HepG2 (cell line): Measurements from ENCODE around the gene NPAS2. TPM values are rescaled to one million over a fixed set of nuclear protein-coding genes. Genes with fewer than 3 reads are reported as not detected.

Experiments
- AFF4 ChIP-seq: sonication (generic); formaldehyde crosslinking; IDR thresholded peaks from 2 replicates; pipeline ENCODE4 v1.4.0; 2020; ENCODE audit warnings: missing genetic modification reagents
- ARHGAP35 ChIP-seq: sonication (generic); formaldehyde crosslinking; IDR thresholded peaks from 2 replicates; pipeline ENCODE4 v1.9.0; 2022; ENCODE audit warnings: mild to moderate bottlenecking, inconsistent platforms, moderate library complexity, missing genetic modification reagents, borderline replicate concordance
- CHCHD3 ChIP-seq: sonication (generic); formaldehyde crosslinking; IDR thresholded peaks from 2 replicates; pipeline ENCODE4 v1.8.0; 2022; ENCODE audit warnings: mild to moderate bottlenecking, missing genetic modification reagents, moderate library complexity
- FOXO1 ChIP-seq: sonication (generic); formaldehyde crosslinking; IDR thresholded peaks from 2 replicates; pipeline ENCODE4 v1.4.0; 2020; ENCODE audit warnings: missing genetic modification reagents
- IRF2 ChIP-seq: IDR thresholded peaks from 2 replicates; pipeline ENCODE4 v1.6.1; 2018; ENCODE audit warnings: missing genetic modification reagents, missing compliant biosample characterization
- MAX ChIP-seq: IDR thresholded peaks from 2 replicates; pipeline ENCODE4 v1.6.1; 2012; ENCODE audit warnings: inconsistent platforms
- NFATC3 ChIP-seq: sonication (generic); formaldehyde crosslinking; IDR thresholded peaks from 2 replicates; pipeline ENCODE4 v1.5.1; 2020; ENCODE audit warnings: mild to moderate bottlenecking, missing genetic modification reagents
- PATZ1 ChIP-seq: sonication (generic); formaldehyde crosslinking; IDR thresholded peaks from 2 replicates; pipeline ENCODE4 v1.4.0; 2020; ENCODE audit warnings: missing genetic modification reagents
- RBFOX2 ChIP-seq: fragments of 200-400 bp; formaldehyde crosslinking; IDR thresholded peaks from 2 replicates; pipeline ENCODE4 v1.6.1; 2017; ENCODE audit warnings: low read depth, mild to moderate bottlenecking, low read length
- RBM39 ChIP-seq: fragments of 200-400 bp; formaldehyde crosslinking; IDR thresholded peaks from one replicate; pipeline ENCODE4 v1.6.1; 2018; ENCODE audit warnings: antibody characterized with exemption, mild to moderate bottlenecking, low read depth, low read length; ENCODE audit not compliant: poor library complexity, severe bottlenecking
- SMC3 ChIP-seq: IDR thresholded peaks from 2 replicates; pipeline ENCODE4 v1.6.1; 2011; ENCODE audit warnings: low read length, improper control_type of control experiment
- SOX13 ChIP-seq, 3 experiments: fragments of 450-650 bp in 1 of 3; sonication (generic) in 1 of 3; formaldehyde crosslinking in 1 of 3; IDR thresholded peaks in 2 of 3; conservative IDR thresholded peaks in 1 of 3; 2 replicates each; pipeline versions ENCODE4 v1.5.0 to v1.6.1; 2016 to 2020; ENCODE audit warnings: antibody characterized with exemption in 1 of 3, mild to moderate bottlenecking in 1 of 3, missing compliant biosample characterization in 1 of 3, missing genetic modification reagents in 1 of 3, moderate library complexity in 1 of 3
- SRSF4 ChIP-seq: fragments of 200-400 bp; formaldehyde crosslinking; IDR thresholded peaks from one replicate; pipeline ENCODE4 v1.6.1; 2018; ENCODE audit warnings: mild to moderate bottlenecking, low read depth, low read length, moderate library complexity; ENCODE audit not compliant: poor library complexity, severe bottlenecking
- TARDBP ChIP-seq: sonication (generic); formaldehyde crosslinking; IDR thresholded peaks from 2 replicates; pipeline ENCODE4 v1.8.0; 2022; ENCODE audit warnings: mild to moderate bottlenecking, missing genetic modification reagents
- ZBTB38 ChIP-seq: sonication (generic); formaldehyde crosslinking; IDR thresholded peaks from 2 replicates; pipeline ENCODE4 v1.5.1; 2020; ENCODE audit warnings: mild to moderate bottlenecking, missing genetic modification reagents
- ZFP82 ChIP-seq: sonication (generic); formaldehyde crosslinking; IDR thresholded peaks from 2 replicates; pipeline ENCODE4 v1.5.1; 2020; ENCODE audit warnings: mild to moderate bottlenecking, missing genetic modification reagents, borderline replicate concordance
- ZNF121 ChIP-seq: sonication (generic); formaldehyde crosslinking; IDR thresholded peaks from 2 replicates; pipeline ENCODE4 v1.5.0; 2020; ENCODE audit warnings: mild to moderate bottlenecking, missing genetic modification reagents
- ZNF138 ChIP-seq: sonication (generic); formaldehyde crosslinking; IDR thresholded peaks from 2 replicates; pipeline ENCODE4 v1.5.0; 2020; ENCODE audit warnings: mild to moderate bottlenecking, low read depth, missing genetic modification reagents
- ZNF292 ChIP-seq: sonication (generic); formaldehyde crosslinking; IDR thresholded peaks from 2 replicates; pipeline ENCODE4 v1.8.1; 2022; ENCODE audit warnings: mild to moderate bottlenecking, low read depth, missing genetic modification reagents, borderline replicate concordance
- ZNF687 ChIP-seq: sonication (generic); formaldehyde crosslinking; IDR thresholded peaks from 2 replicates; pipeline ENCODE4 v1.5.1; 2020; ENCODE audit warnings: mild to moderate bottlenecking, missing genetic modification reagents, moderate library complexity
- polyA plus RNA-seq, 8 experiments: library from polyadenylated mRNA; depleted of rRNA in 3 of 8; stranded (reverse) in 7 of 8; unstranded in 1 of 8; fragments of >200 nt; fragmentation: Illumina TruSeq in 4 of 8; extraction: Trizol in 4 of 8; gene quantifications; 2 replicates each; pipeline versions ENCODE4 v1.2.1 to v1.2.3, GENCODE V29; 2011 to 2016; ENCODE audit warnings: low read depth in 4 of 8, missing spikeins in 1 of 8, mixed read lengths in 1 of 8; ENCODE audit not compliant: insufficient read depth in 1 of 8
- total RNA-seq, 5 experiments: library from RNA; depleted of rRNA; stranded (reverse); fragments of >200 nt; fragmentation: Illumina TruSeq; extraction: Trizol; gene quantifications; 2 replicates each; pipeline ENCODE4 v1.2.3, GENCODE V29; 2016; ENCODE audit warnings: low read depth in 1 of 5

Gene NPAS2
- total and polyA plus RNA-seq, 2 of the 13 experiments (the other 11 are each of a cell fraction or from before 2014, with no cell fraction given), result 14.8 to 37.5 TPM

- TF ChIP-seq AFF4 (CRISPR knock-in tag) (no peak), SRSF4 (no peak), CHCHD3 (no peak), NFATC3 (no peak), PATZ1 (CRISPR knock-in tag) (peak; percentile 71), RBFOX2 (no peak), IRF2 (CRISPR knock-in tag) (0 out of 2 replicates have a peak, but pooled peaks have one; percentile 33), ZNF138 (no peak), SOX13 (IDR thresholded peaks at IDR 0.05) (no peak), SOX13 (CRISPR knock-in tag; conservative IDR thresholded peaks at IDR 0.05 in 1 of 2, IDR thresholded peaks at IDR 0.05 in 1 of 2) (0 out of 4 replicates have a peak, but pooled peaks of 1 of the 2 experiments have one; percentile 14), MAX (no peak), ARHGAP35 (CRISPR knock-in tag) (no peak; the same call in 1 of the 2 replicates), SMC3 (peak; percentile 97), ZFP82 (no peak), ZNF121 (CRISPR knock-in tag) (no peak), ZNF292 (CRISPR knock-in tag) (no peak), FOXO1 (CRISPR knock-in tag) (peak; percentile 41; the same call in 1 of the 2 replicates), ZBTB38 (CRISPR knock-in tag) (peak; percentile 57; the same call in 1 of the 2 replicates), ZNF687 (no peak; the same call in 1 of the 2 replicates), RBM39 (no peak), TARDBP (CRISPR knock-in tag) (no peak)
Measured at GRCh38 chr2:100984892-100985307, 165.0 kb downstream of the NPAS2 start (continued).
